AG04450 (cell line): Measurements from ENCODE around the gene DHX40. TPM values are rescaled to one million over a fixed set of nuclear protein-coding genes. Genes with fewer than 3 reads are reported as not detected.

Experiments
- CTCF ChIA-PET: fragments of 300-600, 350-600 bp; formaldehyde crosslinking; extraction: SDS; loops from one replicate; lab custom pipeline; 2022; ENCODE audit warnings: antibody characterized with exemption, inconsistent platforms; lab: Charles Lee
- POLR2A ChIA-PET: fragments of 350-600 bp; formaldehyde crosslinking; extraction: SDS; loops from one replicate; lab custom pipeline; 2021; ENCODE audit warnings: antibody characterized with exemption, inconsistent platforms; lab: Yijun Ruan, JAX
- DNase-seq: peaks from one replicate; pipeline ENCODE4 v3.0.0-alpha.2; 2011; ENCODE audit warnings: low read depth, low spot score
- H3K27ac ChIP-seq: one replicate; pipeline ENCODE4 v1.5.1; 2012; ENCODE audit warnings: low read depth, low read length, control low read depth
- H3K27me3 ChIP-seq: one replicate; pipeline ENCODE4 v1.6.0; 2012; ENCODE audit warnings: low read length; ENCODE audit not compliant: control insufficient read depth, insufficient read depth
- H3K4me3 ChIP-seq: 2 replicates; pipeline ENCODE4 v1.5.1; 2011; ENCODE audit warnings: mild to moderate bottlenecking, low read depth, low read length, control low read depth
- H3K9me3 ChIP-seq: 2 replicates; pipeline ENCODE4 v1.5.1; 2012; ENCODE audit warnings: low read length; ENCODE audit not compliant: control insufficient read depth, insufficient read depth
- polyA plus RNA-seq: library from polyadenylated mRNA; depleted of rRNA; stranded (reverse); fragments of >200 nt; gene quantifications from 2 replicates; pipeline ENCODE4 v1.2.3, GENCODE V29; 2011
- TF ChIP-seq, protein P1 (sequence below): IDR thresholded peaks from 2 replicates; pipeline ENCODE4 v1.5.1; 2011; ENCODE audit warnings: low read depth, low read length, control low read depth, inconsistent platforms

The DHX40 gene
- polyA plus RNA-seq, 1 experiment = 49.4 TPM

DNA sequence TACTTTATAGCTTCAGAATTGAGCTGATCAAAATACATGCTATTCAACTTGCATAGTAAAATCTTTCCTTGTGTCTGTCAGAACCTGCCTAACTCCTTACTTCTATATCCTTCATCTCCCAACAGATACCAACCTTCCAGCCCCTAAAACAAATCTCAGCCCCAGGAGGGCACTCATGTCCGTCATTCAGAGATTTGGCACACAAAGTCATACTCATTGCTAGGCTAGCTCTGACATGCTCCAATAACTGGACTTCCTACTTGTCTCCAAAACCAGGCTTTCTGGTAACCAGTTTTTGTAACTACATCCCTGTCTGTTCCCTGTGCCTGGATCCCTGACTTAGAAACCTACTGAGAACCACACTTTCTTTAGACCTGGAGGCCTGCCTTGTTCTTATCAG, 37.5 kb upstream of the DHX40 start:
- TF ChIP-seq, protein P1, sequence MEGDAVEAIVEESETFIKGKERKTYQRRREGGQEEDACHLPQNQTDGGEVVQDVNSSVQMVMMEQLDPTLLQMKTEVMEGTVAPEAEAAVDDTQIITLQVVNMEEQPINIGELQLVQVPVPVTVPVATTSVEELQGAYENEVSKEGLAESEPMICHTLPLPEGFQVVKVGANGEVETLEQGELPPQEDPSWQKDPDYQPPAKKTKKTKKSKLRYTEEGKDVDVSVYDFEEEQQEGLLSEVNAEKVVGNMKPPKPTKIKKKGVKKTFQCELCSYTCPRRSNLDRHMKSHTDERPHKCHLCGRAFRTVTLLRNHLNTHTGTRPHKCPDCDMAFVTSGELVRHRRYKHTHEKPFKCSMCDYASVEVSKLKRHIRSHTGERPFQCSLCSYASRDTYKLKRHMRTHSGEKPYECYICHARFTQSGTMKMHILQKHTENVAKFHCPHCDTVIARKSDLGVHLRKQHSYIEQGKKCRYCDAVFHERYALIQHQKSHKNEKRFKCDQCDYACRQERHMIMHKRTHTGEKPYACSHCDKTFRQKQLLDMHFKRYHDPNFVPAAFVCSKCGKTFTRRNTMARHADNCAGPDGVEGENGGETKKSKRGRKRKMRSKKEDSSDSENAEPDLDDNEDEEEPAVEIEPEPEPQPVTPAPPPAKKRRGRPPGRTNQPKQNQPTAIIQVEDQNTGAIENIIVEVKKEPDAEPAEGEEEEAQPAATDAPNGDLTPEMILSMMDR = no peak
- H3K27ac ChIP-seq = no peak overlapping the region
- no peaks in the 10 kb centered on the region for H3K9me3 ChIP-seq
- H3K27me3 ChIP-seq = peaks cover 15% of the 10 kb centered on the region
- ChIA-PET POLR2A (no interaction called here), CTCF (no interaction called here)
- no peak for DNase-seq
- H3K4me3 ChIP-seq = no peak overlapping the region

DNA sequence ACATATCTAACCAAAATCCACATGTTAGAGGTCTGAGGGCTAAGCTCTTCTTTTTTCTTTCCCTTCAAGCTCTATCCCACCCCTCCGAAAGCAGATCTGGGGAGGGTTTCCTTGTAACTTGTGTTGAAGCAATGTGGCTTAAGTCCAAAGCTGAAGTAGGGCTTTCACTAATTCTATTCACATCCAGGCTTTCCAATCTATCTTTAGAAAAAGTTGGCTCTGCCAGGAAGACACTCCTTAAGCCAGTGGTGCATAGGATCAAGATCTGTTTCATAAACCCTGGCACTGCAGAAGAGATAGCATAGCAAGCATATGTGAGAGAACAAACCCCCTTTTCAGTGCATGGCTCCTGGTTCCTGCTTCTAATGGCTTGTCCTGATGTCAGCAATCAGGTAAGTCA, 34.9 kb upstream of the DHX40 start:
- Histone ChIP-seq H3K4me3 (no peak overlapping the region), H3K27me3 (peaks cover 15% of the 10 kb centered on the region), H3K27ac (no peak overlapping the region), H3K9me3 (no peaks in the 10 kb centered on the region)
- TF ChIP-seq, protein P1 = no peak
- no peak for DNase-seq
- POLR2A ChIA-PET = no interaction called here
- CTCF ChIA-PET = interaction anchor here (0.6 to 1.6 kb wide), 3 partner anchors 10 to 220 kb away, joined by 3 to 9 read pairs (median 3); no protein-coding TSS in a partner anchor

DNA sequence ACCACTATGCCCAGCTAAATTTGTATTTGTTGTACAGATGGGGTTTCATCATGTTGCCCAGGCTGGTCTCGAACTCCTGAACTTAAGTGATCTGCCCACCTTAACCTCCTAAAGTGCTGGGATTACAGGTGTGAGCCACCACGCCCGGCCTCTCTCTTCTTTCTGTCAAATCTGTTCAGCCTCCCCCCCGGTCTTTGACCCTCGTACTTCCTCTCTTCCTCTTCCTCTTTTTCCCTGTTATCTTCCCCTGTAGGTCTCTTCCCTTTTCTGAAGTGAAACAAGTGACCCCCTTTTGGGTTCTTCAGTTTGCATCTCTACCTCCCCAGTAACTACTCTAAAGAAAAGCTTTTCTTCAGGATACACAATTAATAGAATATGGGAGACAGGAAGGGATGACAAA, 31.7 kb upstream of the DHX40 start:
- TF ChIP-seq, protein P1 = no peak
- Histone ChIP-seq H3K27me3 (peaks cover 6% of the 10 kb centered on the region), H3K9me3 (no peaks in the 10 kb centered on the region), H3K4me3 (no peak overlapping the region), H3K27ac (no peak overlapping the region)
- CTCF ChIA-PET = interaction anchor here (2.5 kb wide), 1 partner anchor 12 kb away, joined by 15 read pairs; no protein-coding TSS in a partner anchor
- POLR2A ChIA-PET = no interaction called here
- no peak for DNase-seq

DNA sequence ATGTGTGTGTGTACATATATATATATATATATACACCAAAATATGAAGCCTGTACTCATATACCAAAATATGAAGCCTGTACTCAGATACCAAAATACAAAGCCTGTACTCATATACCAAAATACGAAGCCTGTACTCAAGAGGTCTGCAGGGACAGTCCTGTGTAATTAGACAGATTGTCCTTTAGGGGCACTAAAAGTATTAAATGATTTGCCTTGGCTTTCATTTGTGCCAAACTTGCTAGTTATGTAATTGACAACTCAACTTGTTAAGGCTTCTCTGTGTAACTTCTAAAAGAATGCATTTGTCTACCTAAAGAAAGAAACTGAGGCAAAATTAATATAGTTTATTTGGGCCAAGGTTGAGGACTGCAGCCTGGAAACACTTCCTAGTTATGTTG, 30.8 kb upstream of the DHX40 start:
- ChIA-PET POLR2A (no interaction called here), CTCF (no interaction called here)
- TF ChIP-seq, protein P1 = peak; percentile 12; the same call in 1 of the 2 replicates
- H3K4me3 ChIP-seq = no peak overlapping the region
- no peak for DNase-seq
- H3K9me3 ChIP-seq = no peaks in the 10 kb centered on the region
- no peak overlapping the region for H3K27ac ChIP-seq
- peaks cover 6% of the 10 kb centered on the region for H3K27me3 ChIP-seq

DNA sequence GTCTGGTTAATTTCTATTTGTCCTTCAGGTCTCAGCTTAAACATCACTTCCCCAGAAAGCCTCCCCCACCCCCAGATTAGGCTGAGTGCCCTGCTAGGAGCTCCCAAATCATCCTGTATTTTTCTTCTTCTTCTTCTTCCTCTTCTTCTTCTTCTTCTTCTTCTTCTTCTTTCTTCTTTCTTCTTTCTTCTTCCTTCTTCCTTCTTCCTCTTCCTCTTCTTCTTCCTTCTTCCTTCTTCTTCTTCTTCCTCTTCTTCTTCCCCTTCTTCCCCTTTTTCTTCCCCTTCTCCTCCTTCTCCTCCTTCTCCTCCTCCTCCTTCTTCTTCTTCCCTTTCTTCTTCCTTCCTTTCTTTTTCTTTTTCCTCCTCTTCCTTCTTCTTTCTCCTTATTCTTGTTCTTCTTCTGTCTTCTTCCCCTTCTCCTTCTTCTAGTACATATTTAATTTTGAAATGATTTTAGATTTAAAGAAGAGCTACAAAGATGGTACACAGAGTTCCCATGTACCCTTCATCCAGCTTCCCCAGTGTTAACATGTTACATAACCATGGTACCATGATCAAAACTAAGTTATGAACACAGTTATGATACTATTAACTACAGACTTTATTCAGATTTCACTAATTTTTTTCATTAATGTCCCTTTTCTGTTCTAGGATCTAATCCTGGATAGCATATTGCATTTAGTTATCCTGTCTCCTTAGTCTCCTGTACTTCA, 27.1 kb upstream of the DHX40 start:
- Histone ChIP-seq H3K27me3 (no peaks in the 10 kb centered on the region), H3K9me3 (no peaks in the 10 kb centered on the region), H3K4me3 (no peak overlapping the region), H3K27ac (no peak overlapping the region)
- CTCF ChIA-PET = no interaction called here
- POLR2A ChIA-PET = no interaction called here
- TF ChIP-seq, protein P1 = no peak
- no peak for DNase-seq
